H7 (cell line): ENCODE results near the gene GCLC. TPM values are rescaled to one million over a fixed set of nuclear protein-coding genes. Genes with fewer than 3 reads are reported as not detected.

ENCODE experiments used
- DNase-seq: peaks from one replicate; pipeline ENCODE4 v3.0.0; 2012
- H3K27me3 ChIP-seq: 2 replicates; pipeline ENCODE4 v1.6.0; 2011; ENCODE audit warnings: mild to moderate bottlenecking, low read length; ENCODE audit not compliant: control insufficient read depth, insufficient read depth
- H3K36me3 ChIP-seq: replicated peaks from 2 replicates; pipeline ENCODE4 v1.5.1; 2011; ENCODE audit warnings: low read length; ENCODE audit not compliant: control insufficient read depth, insufficient read depth
- H3K4me3 ChIP-seq: 2 replicates; pipeline ENCODE4 v1.5.1; 2011; ENCODE audit warnings: low read depth, mild to moderate bottlenecking, control low read depth, low read length, moderate library complexity; ENCODE audit not compliant: insufficient read depth
- total RNA-seq: library from RNA; depleted of rRNA; stranded (reverse); fragments of >200 nt; shearing (Covaris generic); gene quantifications from 2 replicates; pipeline ENCODE4 v1.2.3, GENCODE V29; 2014

The GCLC gene
- total RNA-seq, 1 experiment from 2014 or later: 37.4 TPM

GRCh38 chr6:53543359-53544216 is 1.3 kb downstream of the GCLC start:
- no peaks in the 10 kb centered on the region; the same call in 1 of the 2 replicates for H3K36me3 ChIP-seq
- peak overlapping the region; percentile 90 for H3K4me3 ChIP-seq
- DNase-seq: no peak
- H3K27me3 ChIP-seq: peaks cover 6% of the 10 kb centered on the region

GRCh38 chr6:53541900-53542299 is 3.0 kb downstream of the GCLC start:
- DNase-seq: no peak
- Histone ChIP-seq H3K4me3 (no peak overlapping the region), H3K36me3 (no peaks in the 10 kb centered on the region; the same call in 1 of the 2 replicates), H3K27me3 (peaks cover 6% of the 10 kb centered on the region)

- no peaks in the 10 kb centered on the region for H3K27me3 ChIP-seq
- H3K4me3 ChIP-seq: no peak overlapping the region
- no peak for DNase-seq
- H3K36me3 ChIP-seq: no peaks in the 10 kb centered on the region; the same call in 1 of the 2 replicates
These were observed 4.7 kb downstream of the GCLC start for GRCh38 chr6:53540129-53540692.

GRCh38 chr6:53539561-53539960 is 5.3 kb downstream of the GCLC start:
- no peaks in the 10 kb centered on the region; the same call in 1 of the 2 replicates for H3K36me3 ChIP-seq
- H3K27me3 ChIP-seq: no peaks in the 10 kb centered on the region
- H3K4me3 ChIP-seq: no peak overlapping the region
- no peak for DNase-seq

- H3K4me3 ChIP-seq: no peak overlapping the region
- no peak for DNase-seq
- no peaks in the 10 kb centered on the region for H3K27me3 ChIP-seq
- H3K36me3 ChIP-seq: no peaks in the 10 kb centered on the region; the same call in 1 of the 2 replicates
These were observed 8.3 kb downstream of the GCLC start for GRCh38 chr6:53536561-53536960.

GRCh38 chr6:53532942-53533341 is 12.0 kb downstream of the GCLC start:
- H3K36me3 ChIP-seq: no peaks in the 10 kb centered on the region; the same call in 1 of the 2 replicates
- H3K27me3 ChIP-seq: no peaks in the 10 kb centered on the region
- no peak overlapping the region for H3K4me3 ChIP-seq
- DNase-seq: no peak

GRCh38 chr6:53532061-53532797 is 12.7 kb downstream of the GCLC start:
- H3K27me3 ChIP-seq: no peaks in the 10 kb centered on the region
- no peak overlapping the region for H3K4me3 ChIP-seq
- H3K36me3 ChIP-seq: no peaks in the 10 kb centered on the region; the same call in 1 of the 2 replicates
- DNase-seq: no peak

GRCh38 chr6:53530780-53531386 is 14.0 kb downstream of the GCLC start:
- Histone ChIP-seq H3K36me3 (no peaks in the 10 kb centered on the region; the same call in 1 of the 2 replicates), H3K4me3 (no peak overlapping the region), H3K27me3 (no peaks in the 10 kb centered on the region)
- no peak for DNase-seq

GRCh38 chr6:53530346-53530745 is 14.6 kb downstream of the GCLC start:
- H3K36me3 ChIP-seq: no peaks in the 10 kb centered on the region; the same call in 1 of the 2 replicates
- no peaks in the 10 kb centered on the region for H3K27me3 ChIP-seq
- peak; percentile 43 for DNase-seq
- H3K4me3 ChIP-seq: no peak overlapping the region

- H3K4me3 ChIP-seq: no peak overlapping the region
- H3K36me3 ChIP-seq: no peaks in the 10 kb centered on the region; the same call in 1 of the 2 replicates
- H3K27me3 ChIP-seq: no peaks in the 10 kb centered on the region
- DNase-seq: peak; percentile 22
These were observed 15.4 kb downstream of the GCLC start for GRCh38 chr6:53529324-53530036.

GRCh38 chr6:53528107-53528506 is 16.8 kb downstream of the GCLC start:
- Histone ChIP-seq H3K36me3 (no peaks in the 10 kb centered on the region; the same call in 1 of the 2 replicates), H3K4me3 (no peak overlapping the region), H3K27me3 (no peaks in the 10 kb centered on the region)
- DNase-seq: no peak

GRCh38 chr6:53527249-53527765 is 17.6 kb downstream of the GCLC start:
- DNase-seq: no peak
- H3K27me3 ChIP-seq: no peaks in the 10 kb centered on the region
- H3K4me3 ChIP-seq: no peak overlapping the region
- no peaks in the 10 kb centered on the region; the same call in 1 of the 2 replicates for H3K36me3 ChIP-seq

- H3K27me3 ChIP-seq: no peaks in the 10 kb centered on the region
- DNase-seq: no peak
- no peaks in the 10 kb centered on the region; the same call in 1 of the 2 replicates for H3K36me3 ChIP-seq
- no peak overlapping the region for H3K4me3 ChIP-seq
These were observed 18.9 kb downstream of the GCLC start for GRCh38 chr6:53526000-53526399.
